ENCODE measurements around the gene POLR1B.
"Not testable (repeated sequence)": the region's sequence is repeated elsewhere in the genome, so short reads cannot be mapped to it uniquely, and the experiment has no call there.

POLR1B gene

GRCh38 chr2:112542123-112542983, at the start of gene POLR1B:
Gene POLR1B, plus strand, starts transcription at chr2:112542465. Its CDS starts 30 bp downstream, at chr2:112542495.
- peak; percentile 85 for DNase-seq (ENCODE audit: low spot score)

GRCh38 chr2:112493048-112493447, 49.2 kb upstream of the POLR1B start:
- peak; percentile 39 for DNase-seq (ENCODE audit: low spot score)

- no peak for DNase-seq (ENCODE audit: low spot score)
These were observed 48.2 kb upstream of the POLR1B start for GRCh38 chr2:112493858-112494648.

- DNase-seq (ENCODE audit: low spot score): no peak
These were observed 47.4 kb upstream of the POLR1B start for GRCh38 chr2:112494828-112495227.

GRCh38 chr2:112495878-112496277, 46.4 kb upstream of the POLR1B start:
- not testable (repeated sequence) for DNase-seq (ENCODE audit: low spot score)

- not testable (repeated sequence) for DNase-seq (ENCODE audit: low spot score)
These were observed 41.3 kb upstream of the POLR1B start for GRCh38 chr2:112500850-112501484.

GRCh38 chr2:112509239-112509998, 32.8 kb upstream of the POLR1B start:
- not testable (repeated sequence) for DNase-seq (ENCODE audit: low spot score)

GRCh38 chr2:112516801-112517200, 25.5 kb upstream of the POLR1B start:
- DNase-seq (ENCODE audit: low spot score): no peak

GRCh38 chr2:112518807-112519206, 23.5 kb upstream of the POLR1B start:
- no peak for DNase-seq (ENCODE audit: low spot score)

GRCh38 chr2:112519506-112519905, 22.8 kb upstream of the POLR1B start:
- no peak for DNase-seq (ENCODE audit: low spot score)

- no peak for DNase-seq (ENCODE audit: low spot score)
These were observed 22.0 kb upstream of the POLR1B start for GRCh38 chr2:112520234-112520783.

- no peak for DNase-seq (ENCODE audit: low spot score)
These were observed 18.9 kb upstream of the POLR1B start for GRCh38 chr2:112523291-112523777.

GRCh38 chr2:112524276-112524675, 18.0 kb upstream of the POLR1B start:
- DNase-seq (ENCODE audit: low spot score): not testable (repeated sequence)

GRCh38 chr2:112528541-112528940, 13.7 kb upstream of the POLR1B start:
- DNase-seq (ENCODE audit: low spot score): no peak

GRCh38 chr2:112529757-112530156, 12.5 kb upstream of the POLR1B start:
- DNase-seq (ENCODE audit: low spot score): no peak

- DNase-seq (ENCODE audit: low spot score): no peak
These were observed 11.5 kb upstream of the POLR1B start for GRCh38 chr2:112530728-112531127.

GRCh38 chr2:112534826-112535225, 7.4 kb upstream of the POLR1B start:
- DNase-seq (ENCODE audit: low spot score): no peak

- DNase-seq (ENCODE audit: low spot score): not testable (repeated sequence)
These were observed 5.6 kb upstream of the POLR1B start for GRCh38 chr2:112536665-112537064.

- DNase-seq (ENCODE audit: low spot score): no peak
These were observed 3.0 kb upstream of the POLR1B start for GRCh38 chr2:112539306-112539705.

GRCh38 chr2:112540906-112541305, 1.4 kb upstream of the POLR1B start:
- no peak for DNase-seq (ENCODE audit: low spot score)

Measured in iPS-NIHi11 (cell line).